IPS-15b (cell line): ENCODE data around the gene RHBDL2.

Experiments
- H3K27me3 ChIP-seq: one replicate; pipeline ENCODE4 v1.6.1; 2013; ENCODE audit warnings: low read length; ENCODE audit not compliant: control insufficient read depth, insufficient read depth
- H3K36me3 ChIP-seq: one replicate; pipeline ENCODE4 v1.6.1; 2013; ENCODE audit warnings: low read length; ENCODE audit not compliant: control insufficient read depth, insufficient read depth
- H3K4me1 ChIP-seq: one replicate; pipeline ENCODE4 v1.6.1; 2013; ENCODE audit warnings: mild to moderate bottlenecking, low read length; ENCODE audit not compliant: control insufficient read depth, insufficient read depth
- H3K4me3 ChIP-seq: one replicate; pipeline ENCODE4 v1.5.1; 2013; ENCODE audit warnings: low read depth, low read length
- H3K9ac ChIP-seq: one replicate; pipeline ENCODE4 v1.6.1; 2013; ENCODE audit warnings: low read depth, mild to moderate bottlenecking, low read length
- H3K9me3 ChIP-seq: one replicate; pipeline ENCODE4 v1.6.1; 2013; ENCODE audit warnings: mild to moderate bottlenecking, low read length; ENCODE audit not compliant: control insufficient read depth, insufficient read depth

RHBDL2 gene

GRCh38 chr1:38898653-38899230 is 42.9 kb downstream of the RHBDL2 start:
- H3K9me3 ChIP-seq: no peaks in the 10 kb centered on the region
- no peaks in the 10 kb centered on the region for H3K36me3 ChIP-seq
- no peaks in the 10 kb centered on the region for H3K27me3 ChIP-seq
- H3K9ac ChIP-seq: no peak overlapping the region
- H3K4me3 ChIP-seq: no peak overlapping the region
- no peaks in the 10 kb centered on the region for H3K4me1 ChIP-seq

DNA sequence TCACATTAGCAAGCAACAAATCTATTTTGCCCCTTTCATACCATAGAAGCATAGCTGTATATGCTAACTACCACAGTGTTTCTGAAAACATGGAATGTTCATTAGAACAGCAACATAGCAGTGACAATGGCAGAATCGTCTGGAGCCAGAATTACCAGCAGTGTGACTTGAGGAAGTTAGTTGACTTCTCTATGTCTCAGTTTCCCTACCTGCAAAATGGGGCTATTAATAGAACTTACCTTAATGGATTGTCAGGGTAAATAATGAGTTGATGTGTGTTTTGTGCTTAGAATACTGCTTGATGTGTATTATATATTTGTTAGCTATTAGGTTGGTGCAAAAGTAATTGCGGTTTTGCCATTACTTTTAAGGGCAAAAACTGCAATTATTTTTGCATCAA is 45.5 kb downstream of the RHBDL2 start:
- H3K4me3 ChIP-seq: no peak overlapping the region
- no peaks in the 10 kb centered on the region for H3K9me3 ChIP-seq
- H3K27me3 ChIP-seq: no peaks in the 10 kb centered on the region

GRCh38 chr1:38892976-38893375 is 48.7 kb downstream of the RHBDL2 start:
- Histone ChIP-seq H3K27me3 (no peaks in the 10 kb centered on the region), H3K36me3 (no peaks in the 10 kb centered on the region), H3K4me3 (no peak overlapping the region), H3K9me3 (no peaks in the 10 kb centered on the region), H3K9ac (no peak overlapping the region), H3K4me1 (no peaks in the 10 kb centered on the region)

More for the DNA sequence above, 45.5 kb downstream of the RHBDL2 start:
- Histone ChIP-seq H3K9ac (no peak overlapping the region), H3K4me1 (no peaks in the 10 kb centered on the region), H3K36me3 (no peaks in the 10 kb centered on the region)

DNA sequence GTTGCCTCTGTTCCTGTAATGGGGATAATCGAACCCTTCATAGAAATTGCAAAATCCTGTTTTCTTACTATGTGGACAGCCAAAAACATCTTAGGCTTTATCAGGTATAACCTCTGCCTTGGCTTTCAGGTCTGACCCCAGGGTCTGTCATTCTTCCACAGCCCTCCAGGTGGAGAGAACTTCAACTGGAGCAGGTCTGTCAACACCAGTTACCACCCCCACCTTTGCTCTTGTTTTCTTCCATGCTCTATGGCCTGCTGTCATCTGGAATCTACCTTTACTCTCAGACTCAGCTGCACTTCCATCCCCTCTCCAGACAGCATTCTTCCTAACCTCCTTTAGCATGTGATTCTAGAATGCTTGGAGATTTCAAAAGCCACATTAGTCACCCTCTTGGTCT is 49.9 kb downstream of the RHBDL2 start:
- Histone ChIP-seq H3K9ac (no peak overlapping the region), H3K4me3 (no peak overlapping the region), H3K4me1 (no peaks in the 10 kb centered on the region), H3K9me3 (no peaks in the 10 kb centered on the region), H3K27me3 (no peaks in the 10 kb centered on the region), H3K36me3 (no peaks in the 10 kb centered on the region)

GRCh38 chr1:38889589-38889988 is 52.0 kb downstream of the RHBDL2 start:
- no peak overlapping the region for H3K9ac ChIP-seq
- no peaks in the 10 kb centered on the region for H3K36me3 ChIP-seq
- H3K9me3 ChIP-seq: no peaks in the 10 kb centered on the region
- no peaks in the 10 kb centered on the region for H3K27me3 ChIP-seq
- H3K4me3 ChIP-seq: no peak overlapping the region
- peaks cover 4% of the 10 kb centered on the region for H3K4me1 ChIP-seq

DNA sequence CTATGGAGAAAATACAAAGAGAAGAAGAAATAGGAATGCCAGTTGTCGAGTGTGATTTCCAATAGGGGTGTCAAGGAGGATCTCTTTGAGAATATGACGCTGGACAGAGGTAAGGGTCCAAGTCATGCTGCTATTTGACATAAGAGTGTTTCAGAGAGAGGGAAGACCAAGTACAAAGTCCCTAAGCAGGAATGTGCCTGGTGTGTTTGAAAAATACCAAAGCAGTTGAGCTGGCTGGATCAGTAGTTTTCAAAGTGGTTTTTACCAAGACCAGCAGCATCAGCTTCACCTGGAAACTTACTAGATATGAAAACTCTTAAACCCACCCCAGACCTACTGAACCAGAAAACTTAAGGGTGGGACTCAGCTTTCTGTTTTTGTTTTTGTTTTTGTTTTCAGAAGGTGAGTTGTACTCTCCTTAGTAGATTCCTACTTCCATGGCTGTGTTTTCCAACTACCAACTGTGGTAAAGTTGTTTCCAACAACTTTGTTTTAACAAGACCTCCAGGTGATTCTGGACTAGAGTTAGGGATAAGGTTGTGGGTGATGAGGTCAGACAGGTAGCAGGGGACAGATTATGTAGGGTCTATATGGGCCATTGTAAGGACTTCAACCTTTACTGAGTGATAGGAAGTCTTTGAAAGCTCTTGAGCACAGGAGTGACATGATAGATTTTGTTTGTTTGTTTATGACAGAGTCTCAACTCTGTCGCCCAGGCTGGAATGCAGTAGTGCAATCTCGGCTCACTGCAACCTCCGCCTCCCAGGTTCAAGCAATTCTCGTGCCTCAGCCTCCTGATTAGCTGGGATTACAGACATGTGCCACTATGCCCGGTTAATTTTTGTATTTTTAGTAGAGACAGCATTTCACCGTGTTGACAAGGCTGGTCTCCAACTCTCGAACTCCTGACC is 53.0 kb downstream of the RHBDL2 start:
- no peaks in the 10 kb centered on the region for H3K9me3 ChIP-seq
- H3K9ac ChIP-seq: no peak overlapping the region
- no peaks in the 10 kb centered on the region for H3K27me3 ChIP-seq
- no peak overlapping the region for H3K4me3 ChIP-seq
- peaks cover 4% of the 10 kb centered on the region for H3K4me1 ChIP-seq
- no peaks in the 10 kb centered on the region for H3K36me3 ChIP-seq

DNA sequence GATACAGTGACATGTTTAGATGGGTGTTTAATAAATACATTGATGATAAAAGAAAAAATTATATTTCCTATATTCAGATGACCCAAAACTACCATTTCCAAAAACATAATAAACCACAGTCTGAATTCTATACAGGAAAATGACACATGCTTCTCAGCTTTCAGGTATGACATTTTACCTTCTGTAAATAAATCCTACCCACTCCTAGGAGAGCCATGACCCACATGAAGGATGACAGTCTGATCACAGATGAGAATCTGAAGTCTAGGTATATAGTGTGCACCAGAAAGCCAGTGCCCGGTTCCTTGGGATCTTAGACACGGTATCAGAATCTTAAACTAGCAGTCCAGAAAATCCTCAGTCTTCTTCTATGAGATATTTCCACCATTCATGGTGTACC is 56.5 kb downstream of the RHBDL2 start:
- Histone ChIP-seq H3K9me3 (no peaks in the 10 kb centered on the region), H3K9ac (no peak overlapping the region), H3K27me3 (no peaks in the 10 kb centered on the region), H3K36me3 (no peaks in the 10 kb centered on the region), H3K4me3 (no peak overlapping the region), H3K4me1 (peaks cover 4% of the 10 kb centered on the region)

- Histone ChIP-seq H3K9me3 (no peaks in the 10 kb centered on the region), H3K4me3 (no peak within 1 kb of the TSS), H3K4me1 (peaks cover 1% of the 10 kb centered on the region), H3K36me3 (no peaks in the 10 kb centered on the region), H3K9ac (no peak within 1 kb of the TSS), H3K27me3 (no peaks in the 10 kb centered on the region)
These were observed 60.1 kb downstream of the RHBDL2 start, which contains the start of gene GJA9 for GRCh38 chr1:38881487-38881886. Gene GJA9 (minus strand): TSS chr1:38881587. CDS start chr1:38876098, 5,489 bp downstream.

- Histone ChIP-seq H3K9ac (no peak overlapping the region), H3K36me3 (no peaks in the 10 kb centered on the region)
These were observed 65.8 kb downstream of the RHBDL2 start for GRCh38 chr1:38875811-38876210.

GRCh38 chr1:38873027-38873969 is 68.3 kb downstream of the RHBDL2 start, which contains the start of gene MYCBP:
Gene MYCBP (minus strand): TSS chr1:38873348. CDS start chr1:38873305, 43 bp downstream.
- H3K4me1 ChIP-seq: peaks cover 4% of the 10 kb centered on the region
- H3K27me3 ChIP-seq: no peaks in the 10 kb centered on the region
- no peaks in the 10 kb centered on the region for H3K36me3 ChIP-seq
- peak within 1 kb of the TSS; percentile 28 for H3K9ac ChIP-seq
- no peaks in the 10 kb centered on the region for H3K9me3 ChIP-seq
- peak within 1 kb of the TSS; percentile 89 for H3K4me3 ChIP-seq

More at GRCh38 chr1:38875811-38876210, 65.8 kb downstream of the RHBDL2 start:
- peaks cover 4% of the 10 kb centered on the region for H3K4me1 ChIP-seq
- H3K4me3 ChIP-seq: no peak overlapping the region
- H3K9me3 ChIP-seq: no peaks in the 10 kb centered on the region
- no peaks in the 10 kb centered on the region for H3K27me3 ChIP-seq

- Histone ChIP-seq H3K9me3 (no peaks in the 10 kb centered on the region), H3K4me1 (peaks cover 4% of the 10 kb centered on the region), H3K4me3 (peak overlapping the region; percentile 89), H3K9ac (peak overlapping the region; percentile 27), H3K27me3 (no peaks in the 10 kb centered on the region), H3K36me3 (no peaks in the 10 kb centered on the region)
These were observed 69.1 kb downstream of the RHBDL2 start for GRCh38 chr1:38872401-38873026.
